Esophagus muscularis mucosa (tissue), 4 donors: ENCODE results near the gene SURF4. TPM values are rescaled to one million over a fixed set of nuclear protein-coding genes. Genes with fewer than 3 reads are reported as not detected.

Experiments
- DNase-seq: peaks from one replicate; pipeline ENCODE4 v3.0.0-alpha.2; 2017; ENCODE audit errors: extremely low spot score
- H3K27ac ChIP-seq, 4 donors: fragments of 200-600 bp; sonication (generic); replicated peaks in 1 of 4; 1 replicate in 3 of 4; 2 replicates in 1 of 4; pipeline ENCODE4 v1.5.1; 2016 to 2019; ENCODE audit warnings: mild to moderate bottlenecking in 1 of 4
- H3K27me3 ChIP-seq, 4 donors: fragments of 200-600 bp; sonication (generic); one replicate each; pipeline versions ENCODE4 v1.5.1 to v1.6.0; 2016 to 2019
- H3K36me3 ChIP-seq, 4 donors: fragments of 200-600 bp; sonication (generic); one replicate each; pipeline ENCODE4 v1.5.1; 2016 to 2019
- H3K4me1 ChIP-seq, 4 donors: fragments of 200-600 bp; sonication (generic); one replicate each; pipeline ENCODE4 v1.5.1; 2016 to 2019
- H3K4me3 ChIP-seq, 4 donors: fragments of 200-600 bp; sonication (generic); 1 replicate in 2 of 4; 2 replicates in 2 of 4; pipeline ENCODE4 v1.5.1; 2016 to 2019; ENCODE audit warnings: mild to moderate bottlenecking in 4 of 4, moderate library complexity in 1 of 4
- H3K9me3 ChIP-seq, 4 donors: fragments of 200-600 bp; sonication (generic); 1 replicate in 3 of 4; 2 replicates in 1 of 4; pipeline ENCODE4 v1.5.1; 2016 to 2019
- EP300 ChIP-seq: sonication (generic); formaldehyde crosslinking; IDR thresholded peaks from one replicate; pipeline ENCODE4 v1.6.1; 2017; ENCODE audit warnings: antibody characterized with exemption
- POLR2A ChIP-seq: fragments of 450-650 bp; IDR thresholded peaks from one replicate; pipeline ENCODE4 v1.6.1; 2017; ENCODE audit warnings: antibody characterized with exemption, moderate library complexity, mild to moderate bottlenecking, low read depth
- POLR2AphosphoS5 ChIP-seq, 2 donors: sonication (generic); formaldehyde crosslinking; IDR thresholded peaks; one replicate each; pipeline ENCODE4 v1.6.1; 2017; ENCODE audit warnings: antibody characterized with exemption in 2 of 2
- WGBS: methylation state at CpG from one replicate; pipeline ENCODE4 v1.1.5; 2018; 5-methylcytosine and 5-hydroxymethylcytosine counted together
- intact Hi-C: fragments of 100-400 bp; cut with DNase I; formaldehyde crosslinking; loops from one replicate; pipeline ENCODE4 v1.15.1; 2023
- total RNA-seq, 4 donors: library from RNA; depleted of rRNA; stranded (reverse); fragments of >200 nt; gene quantifications; one replicate each; pipeline versions ENCODE4 v1.1.0 to v1.2.1, GENCODE V29; 2016
- TF ChIP-seq, protein P1 (sequence below), 3 experiments: fragments of 200-600 bp in 2 of 3; fragments of 450-650 bp in 1 of 3; sonication (generic) in 2 of 3; IDR thresholded peaks; one replicate each; pipeline ENCODE4 v1.5.1; 2017 to 2019; ENCODE audit warnings: antibody characterized with exemption in 3 of 3, mild to moderate bottlenecking in 2 of 3, moderate library complexity in 1 of 3

Gene SURF4
- total RNA-seq, 4 donors from 2014 or later: 83.9 to 139 (median 127) TPM

DNA sequence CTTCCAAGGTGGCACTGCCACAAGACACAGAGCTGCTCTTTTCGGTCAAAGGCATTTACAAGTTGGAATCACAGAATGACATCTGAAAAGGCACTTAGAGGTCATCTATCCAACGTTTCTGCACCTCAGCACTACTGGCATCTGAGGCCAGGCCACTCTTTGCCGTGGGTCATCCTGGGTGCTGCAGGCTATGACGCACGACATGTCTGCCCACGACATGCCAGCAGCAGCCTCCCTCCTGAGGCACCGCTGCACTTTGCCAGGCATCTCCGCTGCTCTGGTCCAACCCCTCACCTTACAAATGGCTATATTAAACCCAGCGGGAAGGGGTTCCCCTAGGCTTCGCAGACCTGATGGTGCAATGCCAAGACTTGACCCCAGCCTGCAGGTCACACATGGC, 8.1 kb downstream of the SURF4 start:
- Histone ChIP-seq H3K27ac (no peak overlapping the region), H3K9me3 (no peaks in the 10 kb centered on the region), H3K27me3 (no peaks in the 10 kb centered on the region), H3K36me3 (peaks cover 39 to 69% (median 60%) of the 10 kb centered on the region in 4 donors), H3K4me3 (no peak overlapping the region), H3K4me1 (peaks cover 44 to 64% (median 54%) of the 10 kb centered on the region in 4 donors)
- intact Hi-C loops: no loop called here
- no peak for DNase-seq
- WGBS: 84% methylated on average over 6 of the region's 10 CpGs
- TF ChIP-seq, protein P1, sequence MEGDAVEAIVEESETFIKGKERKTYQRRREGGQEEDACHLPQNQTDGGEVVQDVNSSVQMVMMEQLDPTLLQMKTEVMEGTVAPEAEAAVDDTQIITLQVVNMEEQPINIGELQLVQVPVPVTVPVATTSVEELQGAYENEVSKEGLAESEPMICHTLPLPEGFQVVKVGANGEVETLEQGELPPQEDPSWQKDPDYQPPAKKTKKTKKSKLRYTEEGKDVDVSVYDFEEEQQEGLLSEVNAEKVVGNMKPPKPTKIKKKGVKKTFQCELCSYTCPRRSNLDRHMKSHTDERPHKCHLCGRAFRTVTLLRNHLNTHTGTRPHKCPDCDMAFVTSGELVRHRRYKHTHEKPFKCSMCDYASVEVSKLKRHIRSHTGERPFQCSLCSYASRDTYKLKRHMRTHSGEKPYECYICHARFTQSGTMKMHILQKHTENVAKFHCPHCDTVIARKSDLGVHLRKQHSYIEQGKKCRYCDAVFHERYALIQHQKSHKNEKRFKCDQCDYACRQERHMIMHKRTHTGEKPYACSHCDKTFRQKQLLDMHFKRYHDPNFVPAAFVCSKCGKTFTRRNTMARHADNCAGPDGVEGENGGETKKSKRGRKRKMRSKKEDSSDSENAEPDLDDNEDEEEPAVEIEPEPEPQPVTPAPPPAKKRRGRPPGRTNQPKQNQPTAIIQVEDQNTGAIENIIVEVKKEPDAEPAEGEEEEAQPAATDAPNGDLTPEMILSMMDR (IDR thresholded peaks at IDR 0.05): no peak

DNA sequence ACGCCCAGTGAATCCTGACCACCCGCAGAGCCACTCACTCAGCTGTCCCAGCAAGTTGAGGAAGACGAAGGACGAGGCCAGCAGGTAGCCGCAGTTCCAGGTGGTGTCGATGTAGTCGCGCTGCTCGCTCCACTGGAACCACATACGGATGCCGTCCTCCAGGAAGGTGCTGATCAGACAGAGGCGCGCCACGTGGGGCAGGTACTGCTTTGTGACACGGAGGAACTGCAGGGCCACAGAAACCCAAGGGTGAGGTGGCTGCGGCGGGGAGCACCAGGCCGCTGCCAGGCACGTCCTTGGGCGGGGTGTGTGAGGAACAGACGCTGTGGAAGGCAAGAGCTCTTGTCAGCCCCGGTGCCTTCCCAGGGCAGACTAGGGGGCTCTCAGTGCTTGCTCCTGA, 8.6 kb downstream of the SURF4 start:
- Histone ChIP-seq H3K4me3 (no peak overlapping the region), H3K36me3 (peaks cover 44 to 70% (median 63%) of the 10 kb centered on the region in 4 donors), H3K27me3 (no peaks in the 10 kb centered on the region), H3K27ac (no peak overlapping the region), H3K4me1 (peaks cover 39 to 58% (median 48%) of the 10 kb centered on the region in 4 donors), H3K9me3 (no peaks in the 10 kb centered on the region)
- intact Hi-C loops: no loop called here
- 85% methylated on average over 9 of the region's 22 CpGs for WGBS
- no peak for DNase-seq
- TF ChIP-seq POLR2A: no peak
- TF ChIP-seq POLR2AphosphoS5 (IDR thresholded peaks at IDR 0.05): no peak
- TF ChIP-seq, protein P1 (IDR thresholded peaks at IDR 0.05): no peak
- no peak for TF ChIP-seq EP300

DNA sequence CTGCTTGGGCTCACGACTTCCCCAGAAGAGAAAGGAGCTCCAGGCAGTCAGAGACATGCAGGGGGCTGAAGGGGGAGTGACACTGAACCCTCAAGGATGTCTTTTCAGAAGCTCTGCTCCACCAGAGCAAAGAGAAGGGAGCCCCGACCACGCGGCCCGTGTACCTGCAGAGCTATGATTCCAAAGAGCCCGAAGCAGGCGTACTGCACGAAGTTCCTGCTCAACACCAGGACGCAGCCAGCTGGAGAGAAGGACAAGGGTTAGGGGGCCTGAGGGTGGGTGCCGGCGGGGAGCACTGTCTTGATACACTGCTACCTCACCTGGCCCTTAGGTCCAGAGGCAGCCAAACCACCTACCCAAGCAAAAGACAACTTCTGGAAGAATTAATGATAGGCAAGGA, 9.4 kb downstream of the SURF4 start:
- no peak for TF ChIP-seq POLR2AphosphoS5 (IDR thresholded peaks at IDR 0.05)
- no peak for TF ChIP-seq POLR2A
- TF ChIP-seq, protein P1 (IDR thresholded peaks at IDR 0.05): no peak
- no peak for TF ChIP-seq EP300
- peaks cover 31 to 50% (median 40%) of the 10 kb centered on the region in 4 donors for H3K4me1 ChIP-seq
- H3K4me3 ChIP-seq: no peak overlapping the region
- DNase-seq: no peak
- intact Hi-C loops: no loop called here
- no peak overlapping the region for H3K27ac ChIP-seq
- H3K27me3 ChIP-seq: no peaks in the 10 kb centered on the region
- H3K9me3 ChIP-seq: no peaks in the 10 kb centered on the region
- 90% methylated on average over 11 of the region's 11 CpGs for WGBS
- peaks cover 50 to 78% (median 70%) of the 10 kb centered on the region in 4 donors for H3K36me3 ChIP-seq

DNA sequence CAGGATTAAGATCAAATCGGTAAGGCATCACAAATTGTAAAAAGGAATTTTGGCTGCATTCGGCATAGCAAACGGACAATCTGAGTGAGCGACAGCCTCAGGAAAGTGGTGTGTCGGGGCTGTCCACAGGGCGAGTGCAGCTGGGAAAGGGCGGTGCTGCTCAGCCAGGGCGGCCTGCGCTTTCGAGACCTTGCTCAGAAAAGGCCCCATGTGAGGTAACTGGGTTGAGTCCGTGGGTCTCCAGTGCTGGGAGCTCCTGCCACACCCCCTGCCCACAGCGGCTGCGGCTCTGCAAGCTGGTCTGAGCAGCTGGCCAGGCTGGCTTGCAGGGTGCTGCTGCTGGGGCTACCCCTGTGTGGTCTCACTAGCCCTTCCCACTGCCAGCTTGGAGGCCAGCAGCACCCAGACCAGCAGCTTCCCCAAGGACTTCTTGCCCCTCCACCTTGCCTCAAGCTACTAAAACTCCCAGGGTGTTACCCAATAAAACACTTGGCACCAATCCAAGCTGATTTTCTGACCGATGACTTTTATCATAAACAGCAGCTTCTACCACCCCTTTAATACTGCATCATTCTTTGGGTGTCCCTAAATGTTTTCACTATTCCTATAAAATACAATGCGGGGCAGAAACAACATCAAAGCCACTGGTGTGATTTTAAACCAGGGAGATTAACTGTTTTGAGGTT, 13.4 kb downstream of the SURF4 start:
- no peak for DNase-seq
- no peak for TF ChIP-seq POLR2A
- no peak for TF ChIP-seq POLR2AphosphoS5 (IDR thresholded peaks at IDR 0.05)
- TF ChIP-seq EP300: no peak
- TF ChIP-seq, protein P1 (IDR thresholded peaks at IDR 0.05): no peak
- Histone ChIP-seq H3K36me3 (peaks cover 62 to 89% (median 80%) of the 10 kb centered on the region in 4 donors), H3K27me3 (no peaks in the 10 kb centered on the region), H3K4me3 (no peak overlapping the region), H3K27ac (no peak overlapping the region), H3K9me3 (no peaks in the 10 kb centered on the region), H3K4me1 (peaks cover 5 to 18% (median 11%) of the 10 kb centered on the region in 4 donors)
- intact Hi-C loops: no loop called here
- 83% methylated on average over 15 of the region's 15 CpGs for WGBS
